Gastrocnemius medialis (tissue), 4 donors: ENCODE measurements around the gene VDAC1. TPM values are rescaled to one million over a fixed set of nuclear protein-coding genes. Genes with fewer than 3 reads are reported as not detected.

Experiments used
- ATAC-seq, 2 donors: fragments of 150-250 bp; one replicate each; pipeline ENCODE4 v1.9.1; 2016
- DNase-seq, 2 donors: peaks; one replicate each; pipeline ENCODE4 v3.0.0-alpha.2; 2019
- H3K27ac ChIP-seq, 4 donors: fragments of 200-600 bp; sonication (generic); 1 replicate in 1 of 4; 2 replicates in 3 of 4; pipeline ENCODE4 v1.5.1; 2016 to 2018; ENCODE audit warnings: mild to moderate bottlenecking in 2 of 4, moderate library complexity in 1 of 4
- H3K27me3 ChIP-seq, 3 donors: fragments of 200-600 bp; sonication (generic) in 2 of 3; 1 replicate in 1 of 3; 2 replicates in 2 of 3; pipeline versions ENCODE4 v1.5.1 to v1.6.0; 2016 to 2019; ENCODE audit warnings: mild to moderate bottlenecking in 1 of 3, moderate library complexity in 1 of 3
- H3K36me3 ChIP-seq, 2 donors: fragments of 200-600 bp; sonication (generic) in 1 of 2; one replicate each; pipeline ENCODE4 v1.5.1; 2017 to 2018
- H3K4me1 ChIP-seq, 2 donors: fragments of 200-600 bp; sonication (generic) in 1 of 2; one replicate each; pipeline ENCODE4 v1.5.1; 2016 to 2017; ENCODE audit warnings: mild to moderate bottlenecking in 2 of 2
- H3K4me3 ChIP-seq, 4 donors: fragments of 200-600 bp; sonication (generic) in 3 of 4; 1 replicate in 1 of 4; 2 replicates in 3 of 4; pipeline ENCODE4 v1.5.1; 2016 to 2019; ENCODE audit warnings: mild to moderate bottlenecking in 2 of 4
- H3K9me3 ChIP-seq, 3 donors: fragments of 200-600 bp; sonication (generic) in 2 of 3; 1 replicate in 1 of 3; 2 replicates in 2 of 3; pipeline ENCODE4 v1.5.1; 2016 to 2019
- CTCF ChIP-seq, 5 experiments: fragments of 450-650 bp in 3 of 5; fragments of 200-600 bp in 2 of 5; sonication (generic) in 2 of 5; IDR thresholded peaks in 4 of 5; conservative IDR thresholded peaks in 1 of 5; 1 replicate in 4 of 5; 2 replicates in 1 of 5; pipeline ENCODE4 v1.5.1; 2016 to 2019; ENCODE audit warnings: antibody characterized with exemption in 5 of 5, mild to moderate bottlenecking in 3 of 5, moderate library complexity in 3 of 5
- POLR2A ChIP-seq, 2 donors: fragments of 450-650 bp; IDR thresholded peaks; one replicate each; pipeline ENCODE4 v1.6.1; 2017; ENCODE audit warnings: antibody characterized with exemption in 2 of 2, mild to moderate bottlenecking in 2 of 2, moderate library complexity in 2 of 2
- in situ Hi-C, 4 donors: fragments of 200-750 bp; cut with MboI; loops; one replicate each; pipeline versions ENCODE4 v1.15.0 to v1.8.0; 2017; ENCODE audit warnings: low sequenced_read_pairs in 4 of 4
- intact Hi-C: fragments of 100-400 bp; cut with DNase I; formaldehyde crosslinking; loops from one replicate; pipeline ENCODE4 v1.15.1; 2023; ENCODE audit warnings: low total_unique reads
- total RNA-seq, 4 donors: library from RNA; depleted of rRNA; stranded (reverse); fragments of >200 nt; gene quantifications; one replicate each; pipeline versions ENCODE4 v1.1.0 to v1.2.3, GENCODE V29; 2016

The VDAC1 gene
- total RNA-seq, 4 donors from 2014 or later = 412 to 611 (median 495) TPM

GRCh38 chr5:133934822-133935666 lies 69.7 kb downstream of the VDAC1 start:
- H3K27ac ChIP-seq = peak overlapping the region in 1 of 4 donors; percentile 43
- in situ Hi-C loops (no loop called here), intact Hi-C loops (loop anchor here (5.0 kb wide), 1 partner anchor 183 kb away; no protein-coding TSS in a partner anchor)
- no peaks in the 10 kb centered on the region for H3K9me3 ChIP-seq
- H3K4me1 ChIP-seq = peaks cover 0 to 16% of the 10 kb centered on the region in 2 donors
- no peaks in the 10 kb centered on the region for H3K36me3 ChIP-seq
- no peak overlapping the region for H3K4me3 ChIP-seq
- H3K27me3 ChIP-seq = no peaks in the 10 kb centered on the region
- ATAC-seq = peak; percentile 81 to 86
- peak in 1 of 2 donors; percentile 32 for DNase-seq
- no peak for TF ChIP-seq POLR2A (IDR thresholded peaks at IDR 0.05)
- no peak for TF ChIP-seq CTCF (IDR thresholded peaks at IDR 0.05 in 4 of 5, conservative IDR thresholded peaks at IDR 0.05 in 1 of 5)

- Histone ChIP-seq H3K36me3 (no peaks in the 10 kb centered on the region), H3K27ac (no peak overlapping the region), H3K4me3 (no peak overlapping the region), H3K27me3 (no peaks in the 10 kb centered on the region), H3K4me1 (peaks cover 0 to 16% of the 10 kb centered on the region in 2 donors), H3K9me3 (no peaks in the 10 kb centered on the region)
- no peak for ATAC-seq
- intact Hi-C loops = no loop called here
- in situ Hi-C loops = no loop called here
- no peak for DNase-seq
- TF ChIP-seq CTCF (IDR thresholded peaks at IDR 0.05 in 4 of 5, conservative IDR thresholded peaks at IDR 0.05 in 1 of 5) = no peak
- TF ChIP-seq POLR2A (IDR thresholded peaks at IDR 0.05) = no peak
Observed at GRCh38 chr5:133934311-133934710, 70.5 kb downstream of the VDAC1 start.

- H3K27ac ChIP-seq = no peak overlapping the region
- no peak overlapping the region for H3K4me3 ChIP-seq
- H3K27me3 ChIP-seq = no peaks in the 10 kb centered on the region
- intact Hi-C loops = no loop called here
- no peaks in the 10 kb centered on the region for H3K9me3 ChIP-seq
- no peaks in the 10 kb centered on the region for H3K36me3 ChIP-seq
- TF ChIP-seq POLR2A (IDR thresholded peaks at IDR 0.05) = no peak
- no peak for TF ChIP-seq CTCF (IDR thresholded peaks at IDR 0.05 in 4 of 5, conservative IDR thresholded peaks at IDR 0.05 in 1 of 5)
- no peak for DNase-seq
- no peak for ATAC-seq
- in situ Hi-C loops = no loop called here
- peaks cover 0 to 16% of the 10 kb centered on the region in 2 donors for H3K4me1 ChIP-seq
Observed at GRCh38 chr5:133933670-133934295, 71.0 kb downstream of the VDAC1 start.

- TF ChIP-seq POLR2A (IDR thresholded peaks at IDR 0.05) (no peak), CTCF (IDR thresholded peaks at IDR 0.05 in 4 of 5, conservative IDR thresholded peaks at IDR 0.05 in 1 of 5) (no peak)
- no peaks in the 10 kb centered on the region for H3K27me3 ChIP-seq
- DNase-seq (no peak), ATAC-seq (no peak)
- intact Hi-C loops (no loop called here), in situ Hi-C loops (no loop called here)
- no peak overlapping the region for H3K4me3 ChIP-seq
- no peaks in the 10 kb centered on the region for H3K9me3 ChIP-seq
- H3K27ac ChIP-seq = no peak overlapping the region
- H3K4me1 ChIP-seq = peaks cover 0 to 16% of the 10 kb centered on the region in 2 donors
- no peaks in the 10 kb centered on the region for H3K36me3 ChIP-seq
Observed at GRCh38 chr5:133933169-133933509, 71.6 kb downstream of the VDAC1 start.
